NCI-H82 treated with DMSO at 0.1 percent for 48 hours (cell line): ENCODE measurements around the gene TMEM79.

Source experiments
- DNase-seq: peaks from one replicate; lab custom pipeline; 2025; ENCODE audit not compliant: unreplicated experiment; lab: John Stamatoyannopoulos, UW

The TMEM79 gene

GRCh38 chr1:156284112-156284511, at the start of gene TMEM79:
Gene TMEM79, plus strand, starts transcription at chr1:156284325. Its CDS starts 902 bp downstream, at chr1:156285227.
- no peak for DNase-seq

GRCh38 chr1:156236164-156236563, 48.0 kb upstream of the TMEM79 start:
- DNase-seq: no peak

- DNase-seq: no peak
These were observed 45.9 kb upstream of the TMEM79 start for GRCh38 chr1:156238248-156238647.

- no peak for DNase-seq
These were observed 42.8 kb upstream of the TMEM79 start for GRCh38 chr1:156241311-156241811.

GRCh38 chr1:156241926-156242325, 42.2 kb upstream of the TMEM79 start, which contains the start of gene BGLAP:
Gene BGLAP, plus strand, starts transcription at chr1:156242184. Its CDS starts 48 bp downstream, at chr1:156242232.
- no peak for DNase-seq

- no peak for DNase-seq
These were observed 41.4 kb upstream of the TMEM79 start for GRCh38 chr1:156242738-156243137.

GRCh38 chr1:156244126-156244525, 40.0 kb upstream of the TMEM79 start:
- DNase-seq: no peak

GRCh38 chr1:156244712-156245111, 39.4 kb upstream of the TMEM79 start:
- DNase-seq: no peak

- no peak for DNase-seq
These were observed 38.5 kb upstream of the TMEM79 start for GRCh38 chr1:156245451-156246232.

GRCh38 chr1:156246241-156246780, 37.8 kb upstream of the TMEM79 start:
- DNase-seq: no peak

- DNase-seq: no peak
These were observed 37.2 kb upstream of the TMEM79 start for GRCh38 chr1:156246781-156247459.

- no peak for DNase-seq
These were observed 36.4 kb upstream of the TMEM79 start, which contains the start of gene PAQR6 for GRCh38 chr1:156247460-156248322. Gene PAQR6, minus strand, starts transcription at chr1:156248056. Its CDS starts 1,325 bp downstream, at chr1:156246731.

GRCh38 chr1:156248323-156248683, 35.8 kb upstream of the TMEM79 start:
- DNase-seq: no peak

- DNase-seq: no peak
These were observed 34.5 kb upstream of the TMEM79 start for GRCh38 chr1:156249593-156249992.

- DNase-seq: no peak
These were observed 32.6 kb upstream of the TMEM79 start for GRCh38 chr1:156251527-156251926.

GRCh38 chr1:156253634-156254033, 30.5 kb upstream of the TMEM79 start:
- DNase-seq: no peak

GRCh38 chr1:156257711-156258110, 26.4 kb upstream of the TMEM79 start:
- no peak for DNase-seq

GRCh38 chr1:156258859-156259258, 25.3 kb upstream of the TMEM79 start:
- no peak for DNase-seq

- DNase-seq: no peak
These were observed 24.3 kb upstream of the TMEM79 start for GRCh38 chr1:156259805-156260204.

- DNase-seq: no peak
These were observed 23.2 kb upstream of the TMEM79 start for GRCh38 chr1:156260896-156261295.
